GM12878 (cell line): Measurements from ENCODE around the gene CRYBB1. TPM values are rescaled to one million over a fixed set of nuclear protein-coding genes. Genes with fewer than 3 reads are reported as not detected.
A peak's percentile ranks its signal among the peaks of the same experiment; 100 is the strongest.

ENCODE experiments used
- ATAC-seq: fragments of 200-7000 bp; cut with Tn5 transposase; 3 replicates; pipeline ENCODE4 v1.9.1; 2020; ENCODE audit warnings: mild to moderate bottlenecking, moderate library complexity
- BruUV-seq: library from RNA; stranded (reverse); fragments of 400-500 nt; replicated peaks from 2 replicates; lab custom pipeline; 2021; lab: Mats Ljungman, UMichigan
- CTCF ChIA-PET: fragments of 300-600 bp; sonication (Branson Sonifier 250); formaldehyde crosslinking; extraction: SDS; loops from one replicate; lab custom pipeline; 2021; ENCODE audit warnings: inconsistent platforms; lab: Yijun Ruan, JAX
- POLR2A ChIA-PET: fragments of 350-600 bp; formaldehyde crosslinking; extraction: SDS; loops from one replicate; lab custom pipeline; 2021; ENCODE audit warnings: inconsistent platforms; lab: Charles Lee
- RAD21 ChIA-PET: fragments of 300-600 bp; sonication (Branson Sonifier 250); formaldehyde crosslinking; loops from one replicate; lab custom pipeline; 2023; ENCODE audit warnings: antibody characterized with exemption; ENCODE audit not compliant: unreplicated experiment; lab: Charles Lee
- SMC1A ChIA-PET: fragments of 300-600 bp; sonication (Branson Sonifier 250); formaldehyde crosslinking; loops from one replicate; lab custom pipeline; 2023; ENCODE audit not compliant: unreplicated experiment, uncharacterized antibody; lab: Charles Lee
- DNase-seq: peaks from one replicate; pipeline ENCODE4 v3.0.0-alpha.2; 2011; ENCODE audit warnings: low read depth, low spot score
- FAIRE-seq: peaks from 3 replicates; lab custom pipeline; 2011; peaks lifted over from hg19 to GRCh38; lab: Jason Lieb, UNC
- H2AFZ ChIP-seq: 2 replicates; pipeline ENCODE4 v1.6.0; 2011; ENCODE audit warnings: low read depth, low read length, control low read depth; ENCODE audit not compliant: control insufficient read depth
- H3K27ac ChIP-seq: 2 replicates; pipeline ENCODE4 v1.5.1; 2011; ENCODE audit warnings: control low read depth; ENCODE audit not compliant: control insufficient read depth, insufficient read depth
- H3K27me3 ChIP-seq, 2 experiments: replicated peaks in 1 of 2; 2 replicates each; pipeline versions ENCODE4 v1.6.0 to v1.6.1; 2011; ENCODE audit warnings: low read length in 1 of 2; ENCODE audit not compliant: control insufficient read depth in 2 of 2, insufficient read depth in 2 of 2
- H3K36me3 ChIP-seq, 2 experiments: 2 replicates each; pipeline ENCODE4 v1.5.1; 2011; ENCODE audit warnings: low read length in 1 of 2; ENCODE audit not compliant: control insufficient read depth in 2 of 2, insufficient read depth in 2 of 2
- H3K4me1 ChIP-seq: 2 replicates; pipeline ENCODE4 v1.6.1; 2011; ENCODE audit warnings: mild to moderate bottlenecking, low read length, moderate library complexity, mixed read lengths; ENCODE audit not compliant: control insufficient read depth, insufficient read depth
- H3K4me2 ChIP-seq: 2 replicates; pipeline ENCODE4 v1.6.0; 2011; ENCODE audit warnings: control low read depth; ENCODE audit not compliant: control insufficient read depth, insufficient read depth
- H3K4me3 ChIP-seq: fragments of 200-600 bp; sonication (generic); 2 replicates; pipeline ENCODE4 v1.5.1; 2016
- H3K79me2 ChIP-seq: 2 replicates; pipeline ENCODE4 v1.6.0; 2011; ENCODE audit warnings: low read length; ENCODE audit not compliant: control insufficient read depth, insufficient read depth
- H3K9ac ChIP-seq: 2 replicates; pipeline ENCODE4 v1.8.0; 2011; ENCODE audit warnings: low read length, control low read depth, mixed read lengths; ENCODE audit not compliant: control insufficient read depth, insufficient read depth
- H3K9me3 ChIP-seq: replicated peaks from 3 replicates; pipeline ENCODE4 v1.5.1; 2011; ENCODE audit warnings: mild to moderate bottlenecking, low read length; ENCODE audit not compliant: control insufficient read depth, insufficient read depth
- H4K20me1 ChIP-seq: 2 replicates; pipeline ENCODE4 v1.6.0; 2011; ENCODE audit not compliant: control insufficient read depth, insufficient read depth
- ESRRA ChIP-seq: IDR thresholded peaks from 2 replicates; pipeline ENCODE4 v1.6.1; 2012; ENCODE audit warnings: mild to moderate bottlenecking, low read length, improper control_type of control experiment
- EZH2 ChIP-seq: IDR thresholded peaks from 2 replicates; pipeline ENCODE4 v1.6.1; 2012; ENCODE audit warnings: low read depth, mild to moderate bottlenecking, control low read depth, inconsistent platforms, low read length, borderline replicate concordance; ENCODE audit not compliant: control insufficient read depth
- IKZF1 ChIP-seq: fragments of 450-650 bp; conservative IDR thresholded peaks from 2 replicates; pipeline ENCODE4 v1.6.1; 2017; ENCODE audit warnings: antibody characterized with exemption, mild to moderate bottlenecking
- IKZF2 ChIP-seq, 2 experiments: fragments of 450-650 bp; IDR thresholded peaks; 2 replicates each; pipeline ENCODE4 v1.6.1; 2017; ENCODE audit warnings: mild to moderate bottlenecking in 2 of 2, moderate library complexity in 2 of 2
- RBBP5 ChIP-seq: fragments of 200-600 bp; sonication (generic); conservative IDR thresholded peaks from 2 replicates; pipeline ENCODE4 v1.6.1; 2016
- SMARCA5 ChIP-seq: fragments of 450-650 bp; IDR thresholded peaks from 2 replicates; pipeline ENCODE4 v1.6.1; 2017; ENCODE audit warnings: mild to moderate bottlenecking
- STAT3 ChIP-seq: IDR thresholded peaks from 2 replicates; pipeline ENCODE4 v1.6.1; 2011; ENCODE audit warnings: low read depth, low read length, improper control_type of control experiment
- YY1 ChIP-seq: IDR thresholded peaks from 2 replicates; pipeline ENCODE4 v1.6.1; 2011; ENCODE audit warnings: low read depth, mild to moderate bottlenecking, low read length
- ZNF217 ChIP-seq: fragments of 450-650 bp; IDR thresholded peaks from 2 replicates; pipeline ENCODE4 v1.6.1; 2017; ENCODE audit warnings: antibody characterized with exemption, mild to moderate bottlenecking
- WGBS: methylation state at CpG from one replicate; pipeline ENCODE4 v1.1.6; 2016; ENCODE audit warnings: low lambda C conversion rate; ENCODE audit not compliant: insufficient replicate concordance, insufficient coverage; ENCODE audit errors: missing lambda C conversion rate; 5-methylcytosine and 5-hydroxymethylcytosine counted together
- in situ Hi-C: fragments of 300-500 bp; cut with MboI; formaldehyde crosslinking; loops from 9 replicates; pipeline ENCODE4 v1.14.3; 2018; ENCODE audit warnings: mixed read lengths
- intact Hi-C: fragments of 100-400 bp; cut with micrococcal nuclease; formaldehyde crosslinking; loops from one replicate; pipeline ENCODE4 v1.14.2; 2022; ENCODE audit not compliant: unreplicated experiment
- polyA plus RNA-seq, 11 experiments: library from polyadenylated mRNA; depleted of rRNA in 4 of 11; unstranded in 6 of 11; stranded (reverse) in 5 of 11; fragments of >200 nt; fragmentation: Nextera tagmentation in 4 of 11; fragmentation: Illumina TruSeq in 1 of 11; extraction: Ambion mirVana in 4 of 11; extraction: Trizol in 1 of 11; gene quantifications; 1 replicate in 1 of 11; 2 replicates in 10 of 11; pipeline versions ENCODE4 v1.2.1 to v1.2.3, GENCODE V29; 2011 to 2016; ENCODE audit warnings: inconsistent platforms in 2 of 11, missing spikeins in 2 of 11, low read depth in 1 of 11
- total RNA-seq, 4 experiments: library from RNA; depleted of rRNA in 3 of 4; stranded (reverse); fragments of >200 nt in 3 of 4; fragmentation: Illumina TruSeq in 1 of 4; extraction: Trizol in 1 of 4; gene quantifications; 2 replicates each; pipeline versions ENCODE4 v1.2.1 to v1.2.3, GENCODE V29; 2013 to 2021
- TF ChIP-seq, protein P1 (sequence below): fragments of 450-650 bp; formaldehyde crosslinking; IDR thresholded peaks from 2 replicates; pipeline ENCODE4 v1.4.0; 2022; ENCODE audit warnings: mild to moderate bottlenecking, moderate library complexity
- TF ChIP-seq, protein P2 (sequence below): fragments of 450-650 bp; conservative IDR thresholded peaks from 2 replicates; pipeline ENCODE4 v1.6.1; 2017; ENCODE audit warnings: mild to moderate bottlenecking, moderate library complexity

CRYBB1 gene
- total and polyA plus RNA-seq, 10 of the 15 experiments (the other 5 are each of a cell fraction or from before 2014, with no cell fraction given) = 0.09 to 0.64 (median 0.23) TPM; not detected in 5

DNA sequence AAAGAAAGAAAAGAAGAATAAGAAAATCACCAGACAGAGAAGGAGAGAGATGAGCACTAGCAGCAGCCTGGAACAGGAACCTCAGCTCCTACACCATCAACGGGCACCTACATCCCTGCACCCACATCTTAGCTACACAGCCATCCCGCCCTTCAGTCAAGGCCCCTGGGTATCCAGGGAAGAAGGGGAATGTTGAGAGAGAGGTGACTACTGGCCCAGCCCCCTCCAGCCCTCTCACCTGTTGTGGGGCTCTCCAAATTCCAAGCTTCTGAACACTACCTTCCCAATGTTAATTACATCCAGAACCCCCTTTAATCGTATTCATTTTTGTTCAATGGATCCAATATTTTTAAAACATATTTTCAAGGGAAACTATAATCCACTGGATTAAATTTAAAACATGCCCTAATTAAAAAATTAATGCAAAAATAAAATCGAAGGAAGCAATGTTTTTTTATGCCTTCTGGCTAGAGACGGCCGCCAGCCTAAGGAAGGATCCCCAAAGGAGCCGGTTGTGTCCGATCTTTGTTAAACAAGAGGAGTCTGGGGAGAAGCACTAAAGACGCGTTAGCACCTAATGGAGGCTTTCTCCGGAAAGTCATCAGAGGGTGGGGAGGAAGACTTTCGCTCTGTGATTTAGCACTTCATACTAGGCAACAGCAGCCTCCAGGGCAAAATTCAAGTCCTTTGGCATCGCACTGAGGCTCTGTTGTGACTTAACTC lies 37.4 kb downstream of the CRYBB1 start:
- no TSS peak for BruUV-seq
- Histone ChIP-seq H2AFZ (no peak overlapping the region), H3K36me3 (peaks cover 2 to 7% of the 10 kb centered on the region in 2 experiments), H3K9ac (no peak overlapping the region; the same call in 1 of the 2 replicates), H4K20me1 (0 out of 2 replicates have a peak, but pooled peaks cover 3% of the 10 kb centered on the region), H3K4me3 (peak overlapping the region; percentile 63; the same call in 1 of the 2 replicates), H3K27ac (peak overlapping the region; percentile 73), H3K4me1 (peaks cover 10% of the 10 kb centered on the region), H3K27me3 (no peaks in the 10 kb centered on the region), H3K79me2 (peaks cover 18% of the 10 kb centered on the region), H3K9me3 (no peaks in the 10 kb centered on the region), H3K4me2 (peak overlapping the region; percentile 91)
- TF ChIP-seq ESRRA = no peak
- TF ChIP-seq IKZF1 = no peak
- no peak for TF ChIP-seq IKZF2 (IDR thresholded peaks at IDR 0.05)
- TF ChIP-seq STAT3 = no peak
- no peak for TF ChIP-seq ZNF217
- TF ChIP-seq, protein P1, sequence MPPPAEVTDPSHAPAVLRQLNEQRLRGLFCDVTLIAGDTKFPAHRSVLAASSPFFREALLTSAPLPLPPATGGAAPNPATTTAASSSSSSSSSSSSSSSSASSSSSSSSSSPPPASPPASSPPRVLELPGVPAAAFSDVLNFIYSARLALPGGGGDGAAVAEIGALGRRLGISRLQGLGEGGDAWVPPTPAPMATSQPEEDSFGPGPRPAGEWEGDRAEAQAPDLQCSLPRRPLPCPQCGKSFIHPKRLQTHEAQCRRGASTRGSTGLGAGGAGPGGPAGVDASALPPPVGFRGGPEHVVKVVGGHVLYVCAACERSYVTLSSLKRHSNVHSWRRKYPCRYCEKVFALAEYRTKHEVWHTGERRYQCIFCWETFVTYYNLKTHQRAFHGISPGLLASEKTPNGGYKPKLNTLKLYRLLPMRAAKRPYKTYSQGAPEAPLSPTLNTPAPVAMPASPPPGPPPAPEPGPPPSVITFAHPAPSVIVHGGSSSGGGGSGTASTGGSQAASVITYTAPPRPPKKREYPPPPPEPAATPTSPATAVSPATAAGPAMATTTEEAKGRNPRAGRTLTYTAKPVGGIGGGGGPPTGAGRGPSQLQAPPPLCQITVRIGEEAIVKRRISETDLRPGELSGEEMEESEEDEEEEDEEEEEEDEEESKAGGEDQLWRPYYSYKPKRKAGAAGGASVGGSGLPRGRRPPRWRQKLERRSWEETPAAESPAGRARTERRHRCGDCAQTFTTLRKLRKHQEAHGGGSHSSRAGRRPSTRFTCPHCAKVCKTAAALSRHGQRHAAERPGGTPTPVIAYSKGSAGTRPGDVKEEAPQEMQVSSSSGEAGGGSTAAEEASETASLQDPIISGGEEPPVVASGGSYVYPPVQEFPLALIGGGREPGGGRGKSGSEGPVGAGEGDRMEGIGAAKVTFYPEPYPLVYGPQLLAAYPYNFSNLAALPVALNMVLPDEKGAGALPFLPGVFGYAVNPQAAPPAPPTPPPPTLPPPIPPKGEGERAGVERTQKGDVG = no peak
- no peak for TF ChIP-seq YY1
- TF ChIP-seq, protein P2, sequence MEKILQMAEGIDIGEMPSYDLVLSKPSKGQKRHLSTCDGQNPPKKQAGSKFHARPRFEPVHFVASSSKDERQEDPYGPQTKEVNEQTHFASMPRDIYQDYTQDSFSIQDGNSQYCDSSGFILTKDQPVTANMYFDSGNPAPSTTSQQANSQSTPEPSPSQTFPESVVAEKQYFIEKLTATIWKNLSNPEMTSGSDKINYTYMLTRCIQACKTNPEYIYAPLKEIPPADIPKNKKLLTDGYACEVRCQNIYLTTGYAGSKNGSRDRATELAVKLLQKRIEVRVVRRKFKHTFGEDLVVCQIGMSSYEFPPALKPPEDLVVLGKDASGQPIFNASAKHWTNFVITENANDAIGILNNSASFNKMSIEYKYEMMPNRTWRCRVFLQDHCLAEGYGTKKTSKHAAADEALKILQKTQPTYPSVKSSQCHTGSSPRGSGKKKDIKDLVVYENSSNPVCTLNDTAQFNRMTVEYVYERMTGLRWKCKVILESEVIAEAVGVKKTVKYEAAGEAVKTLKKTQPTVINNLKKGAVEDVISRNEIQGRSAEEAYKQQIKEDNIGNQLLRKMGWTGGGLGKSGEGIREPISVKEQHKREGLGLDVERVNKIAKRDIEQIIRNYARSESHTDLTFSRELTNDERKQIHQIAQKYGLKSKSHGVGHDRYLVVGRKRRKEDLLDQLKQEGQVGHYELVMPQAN = no peak
- TF ChIP-seq EZH2 = no peak
- TF ChIP-seq RBBP5 = no peak
- no peak for TF ChIP-seq SMARCA5
- POLR2A ChIA-PET = interaction anchor here (1.2 kb wide), 1 partner anchor 9 kb away, joined by 5 read pairs; the partner anchor contains the start of gene TPST2
- SMC1A ChIA-PET = no interaction called here
- DNase-seq (no peak), FAIRE-seq (no peak), ATAC-seq (no peak)
- CTCF ChIA-PET = interaction anchor here (1.4 kb wide), 1 partner anchor 8 kb away, joined by 3 read pairs; no protein-coding TSS in a partner anchor
- 89% methylated on average over 13 of the region's 13 CpGs for WGBS
- intact Hi-C loops = no loop called here
- in situ Hi-C loops = no loop called here
- RAD21 ChIA-PET = no interaction called here
